Measurements from ENCODE around the gene SAMD4A.
"Not testable (repeated sequence)": the region's sequence is repeated elsewhere in the genome, so short reads cannot be mapped to it uniquely, and the experiment has no call there.

GRCh38 chr14:54801482-54801881 lies 234.6 kb downstream of the SAMD4A start:
- not testable (repeated sequence) for TF ChIP-seq POLR2A, CTCF, POLR2AphosphoS5 (IDR thresholded peaks at IDR 0.05)

All from transverse colon (tissue), 4 donors.